Retina (tissue), 1 donor: Measurements from ENCODE around the gene E2F2.
"Not testable (repeated sequence)": the region's sequence is repeated elsewhere in the genome, so short reads cannot be mapped to it uniquely, and the experiment has no call there.

Experiments used
- DNase-seq: peaks from one replicate; pipeline ENCODE4 v3.0.0-alpha.2; 2016

Gene E2F2

DNA sequence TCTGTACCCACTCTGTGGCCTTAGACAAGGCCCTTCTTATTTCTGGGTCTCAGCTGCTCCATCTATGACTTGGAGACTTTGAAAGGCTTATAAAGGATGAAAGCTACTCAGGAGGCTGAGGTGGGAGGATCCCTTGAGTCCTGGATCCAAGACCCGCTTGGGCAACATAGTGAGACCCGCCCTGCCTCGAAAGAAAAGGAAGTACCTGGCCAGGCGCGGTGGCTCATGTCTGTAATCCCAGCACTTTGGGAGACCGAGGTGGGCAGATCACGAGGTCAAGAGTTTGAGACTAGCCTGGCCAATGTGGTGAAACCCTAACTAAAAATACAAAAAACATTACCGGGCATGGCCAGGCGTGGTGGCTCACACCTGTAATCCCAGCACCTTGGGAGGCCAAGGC, 14.8 kb upstream of the E2F2 start:
- no peak for DNase-seq

DNA sequence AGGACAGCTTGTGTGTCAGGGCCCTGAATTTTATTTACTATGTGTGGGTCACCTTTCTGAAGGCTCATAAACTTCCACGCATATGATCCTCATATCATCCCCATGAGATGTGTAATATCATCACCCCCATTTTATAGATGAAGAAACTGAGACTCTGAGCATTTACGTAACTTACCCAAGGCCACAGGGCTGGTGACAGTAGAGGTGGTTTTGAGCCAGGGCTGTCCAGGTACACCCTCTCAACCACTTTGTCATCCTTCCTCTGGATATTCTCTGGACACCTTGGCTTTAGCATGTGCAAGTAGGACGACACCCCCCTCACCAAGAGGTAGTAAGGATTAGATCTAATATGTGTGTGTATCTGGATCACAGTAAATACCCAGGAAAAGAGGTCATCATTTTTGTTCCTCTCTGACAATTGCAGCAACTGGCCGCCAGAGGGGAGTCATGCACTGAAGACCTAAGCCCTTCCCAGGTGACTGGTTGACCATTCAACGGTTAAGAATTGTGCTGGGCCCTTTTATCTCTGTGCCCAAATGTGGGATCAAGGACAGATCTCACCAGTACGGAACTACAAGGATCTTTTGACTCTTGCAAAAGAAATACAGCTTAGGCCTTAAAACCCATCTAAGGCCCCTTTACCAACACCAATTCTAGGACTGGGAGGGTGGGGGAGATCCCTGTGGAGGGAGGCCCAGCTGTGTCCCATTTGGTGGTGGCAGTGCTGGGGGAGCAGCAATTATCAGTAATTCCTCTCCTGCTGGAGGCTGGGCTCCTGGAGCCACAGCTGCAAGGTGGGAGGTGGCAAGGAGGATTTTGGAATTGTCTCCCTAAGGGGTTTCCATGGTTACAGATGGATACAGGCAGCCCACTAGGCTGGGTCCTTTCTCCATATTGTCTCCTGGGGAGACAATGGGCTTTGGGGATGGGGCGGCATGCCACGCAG, 13.7 kb upstream of the E2F2 start:
- peak; percentile 81 for DNase-seq

- no peak for DNase-seq
Observed at GRCh38 chr1:23543707-23544443, 12.8 kb upstream of the E2F2 start.

GRCh38 chr1:23542940-23543339, 11.9 kb upstream of the E2F2 start:
- not testable (repeated sequence) for DNase-seq

GRCh38 chr1:23539698-23540266, 8.7 kb upstream of the E2F2 start:
- peak; percentile 95 for DNase-seq

- no peak for DNase-seq
Observed at GRCh38 chr1:23537296-23537973, 6.4 kb upstream of the E2F2 start.

DNA sequence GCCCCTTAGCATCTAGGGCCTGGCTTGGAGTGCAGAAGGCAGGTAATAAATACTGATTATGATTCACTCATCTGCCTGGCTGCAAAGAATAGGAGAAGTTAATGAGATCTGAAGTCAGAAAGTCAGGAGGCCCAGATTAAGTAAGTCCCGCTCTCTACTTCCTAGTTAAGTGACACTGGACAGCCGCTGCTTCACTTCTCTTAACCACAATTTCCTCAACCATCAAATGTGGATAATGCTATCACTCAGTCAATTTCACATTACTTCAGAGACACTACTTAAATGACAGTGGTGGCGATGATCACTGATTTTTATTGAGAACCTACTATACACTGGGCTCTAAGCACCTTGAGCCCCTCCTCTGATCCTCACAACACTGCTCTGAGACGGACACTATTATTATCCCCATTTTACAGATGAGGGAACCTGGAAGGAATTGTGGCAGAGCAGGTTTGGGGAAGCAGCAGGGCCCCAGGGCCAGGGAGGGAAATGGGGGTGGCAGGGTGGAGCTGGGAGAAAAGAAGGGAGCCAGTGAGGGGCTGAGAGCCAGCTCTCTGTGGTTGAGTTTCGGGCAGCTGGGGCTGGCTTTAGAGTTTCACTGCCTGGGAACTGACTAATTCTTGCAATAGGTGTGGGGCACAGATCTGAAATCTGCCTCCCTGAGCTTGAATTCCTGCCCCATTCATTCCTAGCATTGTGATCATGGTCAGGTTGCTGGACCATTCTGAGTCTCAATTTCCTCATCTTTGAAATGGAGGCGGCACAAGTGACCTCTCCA, 2.4 kb upstream of the E2F2 start:
- DNase-seq: no peak

DNA sequence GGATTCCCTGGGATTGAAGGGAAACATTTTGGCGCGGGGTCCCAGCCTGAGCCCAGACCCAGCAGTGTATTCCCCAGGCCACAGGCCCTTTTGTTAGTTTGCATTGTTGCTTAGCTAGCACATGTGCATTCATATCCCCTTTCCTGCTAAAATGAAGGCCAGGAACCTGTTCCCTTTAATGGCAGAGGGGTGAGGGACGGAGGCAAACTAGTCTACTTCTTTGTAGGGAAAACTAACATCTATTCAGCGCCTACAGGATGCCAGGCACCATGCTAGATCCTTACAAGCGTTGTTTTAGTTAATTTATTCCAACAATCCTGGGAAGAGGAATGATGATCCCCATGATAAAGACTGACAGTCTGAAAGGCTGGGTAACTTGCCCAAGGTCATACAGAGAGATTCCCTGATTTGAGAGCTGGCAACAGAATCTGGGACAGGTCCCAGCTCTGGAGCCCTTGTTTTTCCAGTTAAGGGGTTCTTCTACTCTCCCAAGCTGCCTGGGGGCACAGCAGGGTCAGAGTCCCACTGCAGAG, 595 bp upstream of the E2F2 start:
- DNase-seq: no peak

DNA sequence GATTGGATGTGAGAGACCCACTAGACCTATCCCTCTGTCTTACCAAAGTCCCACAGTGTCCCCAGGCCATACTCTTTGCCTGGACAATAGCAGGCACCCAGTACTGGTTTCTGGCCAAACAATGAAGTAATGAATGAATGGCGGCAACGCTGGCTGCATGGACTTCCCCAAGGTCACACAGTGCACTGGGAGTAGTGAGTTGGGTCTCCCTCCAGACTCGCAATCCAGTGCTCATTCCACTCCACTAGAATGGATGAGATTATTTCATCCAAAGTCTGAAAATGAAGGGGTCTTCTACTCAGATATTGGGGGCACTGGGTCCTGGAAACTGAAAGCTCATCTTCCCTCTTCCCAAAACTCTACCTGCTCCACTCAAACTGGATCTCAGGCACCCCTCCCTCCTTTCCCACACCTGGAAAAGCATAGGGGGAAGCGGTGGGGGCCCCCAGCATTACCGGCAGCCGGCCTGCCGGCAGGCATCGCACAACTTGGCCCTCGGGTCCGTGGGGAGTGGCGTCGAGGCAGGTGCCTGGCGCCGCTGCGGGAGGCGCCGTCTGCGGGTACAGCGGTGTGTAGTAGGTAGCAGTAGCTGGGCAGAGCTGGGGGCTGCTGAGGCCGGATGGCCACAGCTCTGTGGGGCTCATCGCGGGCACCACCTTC, 816 bp downstream of the E2F2 start:
- no peak for DNase-seq

- no peak for DNase-seq
Observed at GRCh38 chr1:23529146-23530086, 1.6 kb downstream of the E2F2 start.

DNA sequence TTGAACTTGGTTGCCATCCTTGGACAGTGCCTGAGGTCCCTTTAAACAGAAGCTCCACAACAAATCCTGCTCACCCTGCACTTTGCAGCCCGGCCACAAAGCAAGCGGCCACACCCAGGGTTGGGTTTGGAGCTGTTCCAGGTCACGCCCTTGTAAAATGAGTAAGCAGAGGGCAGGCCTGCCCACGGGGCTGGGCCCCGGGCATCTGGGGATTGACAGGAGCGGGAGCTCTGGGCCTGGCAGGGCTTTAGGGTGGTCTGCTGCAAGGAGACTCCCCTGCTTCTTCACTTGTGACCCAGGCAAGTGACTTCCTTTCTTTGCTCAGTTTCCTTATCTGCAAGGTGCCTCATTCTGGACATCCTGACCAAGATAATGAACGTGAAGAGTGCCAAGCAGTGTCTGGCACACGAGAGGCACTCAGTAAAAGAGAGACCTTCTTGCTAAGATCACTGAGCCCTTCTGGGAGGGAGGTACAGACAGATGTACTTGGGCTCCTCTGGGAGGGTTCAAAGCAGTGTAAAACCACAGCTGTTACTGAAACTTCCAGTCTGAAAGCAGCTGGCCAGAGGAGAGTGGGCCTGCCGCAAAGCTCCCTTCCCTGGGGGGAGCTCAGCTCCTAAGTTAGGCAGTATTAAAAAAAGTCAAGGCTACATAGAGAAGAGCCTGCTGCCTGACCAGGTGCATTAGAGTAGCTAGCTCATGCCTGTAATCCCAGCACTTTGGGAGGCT, 2.6 kb downstream of the E2F2 start:
- no peak for DNase-seq

DNA sequence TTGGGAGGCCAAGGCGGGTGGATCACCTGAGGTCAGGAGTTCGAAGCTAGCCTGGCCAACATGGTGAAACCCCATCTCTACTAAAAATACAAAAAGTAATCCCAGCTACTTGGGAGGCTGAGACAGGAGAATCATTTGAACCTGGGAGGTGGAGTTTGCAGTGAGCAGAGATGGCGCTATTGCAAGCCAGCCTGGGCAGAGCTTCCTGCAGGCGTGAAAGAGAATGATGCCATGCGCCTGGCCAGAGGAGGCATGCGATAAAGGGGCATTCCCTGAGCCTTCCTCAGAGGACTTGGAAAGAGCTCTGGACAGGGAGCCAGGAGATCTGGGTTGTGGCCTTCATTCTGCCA, 3.2 kb downstream of the E2F2 start:
- DNase-seq: no peak

DNA sequence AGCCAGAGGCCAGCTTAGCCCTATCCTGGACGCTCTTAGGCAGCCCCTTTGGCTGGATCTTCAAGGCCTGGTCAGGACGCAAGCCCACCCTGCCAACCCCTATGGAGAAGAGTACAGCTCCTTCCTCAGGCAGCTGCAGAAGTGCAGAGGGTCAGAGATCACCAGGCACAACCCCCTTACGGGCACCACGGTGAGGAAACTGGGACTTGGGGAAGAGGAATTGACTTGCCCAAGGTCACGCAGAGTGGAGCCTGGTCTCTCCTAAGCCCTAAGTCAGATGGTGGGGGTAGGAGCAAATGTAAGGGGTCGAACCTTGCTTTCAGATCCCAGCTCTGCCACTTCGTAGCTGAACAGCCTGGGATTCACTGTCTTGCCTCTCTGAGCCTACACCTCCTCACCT, 3.7 kb downstream of the E2F2 start:
- DNase-seq: no peak

GRCh38 chr1:23526329-23527041, 4.5 kb downstream of the E2F2 start:
- no peak for DNase-seq

GRCh38 chr1:23525558-23526250, 5.3 kb downstream of the E2F2 start:
- DNase-seq: peak; percentile 11

GRCh38 chr1:23524716-23525401, 6.2 kb downstream of the E2F2 start:
- peak; percentile 46 for DNase-seq

DNA sequence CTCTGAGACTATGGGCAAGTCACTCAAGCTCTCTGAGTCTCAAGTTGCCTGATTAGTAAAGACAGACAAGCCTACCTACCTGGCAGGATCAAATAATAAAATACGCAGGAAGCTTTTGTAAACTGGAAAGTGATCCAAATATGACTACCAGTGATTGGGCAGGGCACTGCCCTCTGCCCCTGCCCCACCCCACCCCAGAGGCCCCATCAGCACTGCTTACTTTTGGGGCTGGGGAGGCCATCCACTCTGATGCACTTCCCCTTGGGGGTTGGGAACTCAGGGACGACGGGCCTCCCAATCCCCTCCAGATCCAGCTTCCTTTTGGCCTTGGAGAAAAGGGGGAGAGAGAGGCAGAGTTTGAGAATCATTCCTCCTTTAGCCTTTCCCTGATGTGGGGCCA, 6.9 kb downstream of the E2F2 start:
- no peak for DNase-seq
